Retinal pigment epithelial cell (primary cell): ENCODE measurements around the gene CCDC57.

Experiments used
- DNase-seq: peaks from one replicate; pipeline ENCODE4 v3.0.0-alpha.2; 2010; ENCODE audit warnings: low read depth
- H3K4me3 ChIP-seq: 2 replicates; pipeline ENCODE4 v1.5.1; 2011; ENCODE audit warnings: mild to moderate bottlenecking, low read length, control low read depth, moderate library complexity
- TF ChIP-seq, protein P1 (sequence below): conservative IDR thresholded peaks from 2 replicates; pipeline ENCODE4 v1.5.1; 2011; ENCODE audit warnings: low read depth, low read length, control low read depth, inconsistent platforms

CCDC57 gene

GRCh38 chr17:82079001-82079677 lies 133.5 kb downstream of the CCDC57 start:
- H3K4me3 ChIP-seq: no peak overlapping the region
- TF ChIP-seq, protein P1, sequence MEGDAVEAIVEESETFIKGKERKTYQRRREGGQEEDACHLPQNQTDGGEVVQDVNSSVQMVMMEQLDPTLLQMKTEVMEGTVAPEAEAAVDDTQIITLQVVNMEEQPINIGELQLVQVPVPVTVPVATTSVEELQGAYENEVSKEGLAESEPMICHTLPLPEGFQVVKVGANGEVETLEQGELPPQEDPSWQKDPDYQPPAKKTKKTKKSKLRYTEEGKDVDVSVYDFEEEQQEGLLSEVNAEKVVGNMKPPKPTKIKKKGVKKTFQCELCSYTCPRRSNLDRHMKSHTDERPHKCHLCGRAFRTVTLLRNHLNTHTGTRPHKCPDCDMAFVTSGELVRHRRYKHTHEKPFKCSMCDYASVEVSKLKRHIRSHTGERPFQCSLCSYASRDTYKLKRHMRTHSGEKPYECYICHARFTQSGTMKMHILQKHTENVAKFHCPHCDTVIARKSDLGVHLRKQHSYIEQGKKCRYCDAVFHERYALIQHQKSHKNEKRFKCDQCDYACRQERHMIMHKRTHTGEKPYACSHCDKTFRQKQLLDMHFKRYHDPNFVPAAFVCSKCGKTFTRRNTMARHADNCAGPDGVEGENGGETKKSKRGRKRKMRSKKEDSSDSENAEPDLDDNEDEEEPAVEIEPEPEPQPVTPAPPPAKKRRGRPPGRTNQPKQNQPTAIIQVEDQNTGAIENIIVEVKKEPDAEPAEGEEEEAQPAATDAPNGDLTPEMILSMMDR: no peak

DNA sequence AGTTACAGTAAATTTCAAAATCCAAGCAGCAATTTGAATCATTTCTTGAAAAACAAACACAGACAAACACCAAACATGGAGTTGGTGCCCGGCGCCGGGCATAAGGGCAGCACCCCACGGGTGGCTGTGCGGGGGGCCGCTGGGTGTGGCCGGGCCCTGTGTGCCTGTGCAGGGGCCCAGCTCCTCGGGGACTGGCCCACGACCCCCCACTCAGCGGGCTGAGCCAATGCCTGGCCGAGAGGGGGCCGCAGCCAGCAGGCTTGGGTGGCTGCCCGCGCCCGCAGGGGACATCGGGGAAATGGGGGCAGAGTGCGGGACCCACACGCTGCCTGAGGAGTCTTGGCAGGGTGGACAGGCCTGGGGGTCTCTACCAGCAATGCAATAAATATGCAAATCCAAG lies 134.2 kb downstream of the CCDC57 start:
- no peak overlapping the region for H3K4me3 ChIP-seq
- TF ChIP-seq, protein P1: no peak
- no peak for DNase-seq

More at GRCh38 chr17:82079001-82079677, 133.5 kb downstream of the CCDC57 start:
- DNase-seq: no peak

DNA sequence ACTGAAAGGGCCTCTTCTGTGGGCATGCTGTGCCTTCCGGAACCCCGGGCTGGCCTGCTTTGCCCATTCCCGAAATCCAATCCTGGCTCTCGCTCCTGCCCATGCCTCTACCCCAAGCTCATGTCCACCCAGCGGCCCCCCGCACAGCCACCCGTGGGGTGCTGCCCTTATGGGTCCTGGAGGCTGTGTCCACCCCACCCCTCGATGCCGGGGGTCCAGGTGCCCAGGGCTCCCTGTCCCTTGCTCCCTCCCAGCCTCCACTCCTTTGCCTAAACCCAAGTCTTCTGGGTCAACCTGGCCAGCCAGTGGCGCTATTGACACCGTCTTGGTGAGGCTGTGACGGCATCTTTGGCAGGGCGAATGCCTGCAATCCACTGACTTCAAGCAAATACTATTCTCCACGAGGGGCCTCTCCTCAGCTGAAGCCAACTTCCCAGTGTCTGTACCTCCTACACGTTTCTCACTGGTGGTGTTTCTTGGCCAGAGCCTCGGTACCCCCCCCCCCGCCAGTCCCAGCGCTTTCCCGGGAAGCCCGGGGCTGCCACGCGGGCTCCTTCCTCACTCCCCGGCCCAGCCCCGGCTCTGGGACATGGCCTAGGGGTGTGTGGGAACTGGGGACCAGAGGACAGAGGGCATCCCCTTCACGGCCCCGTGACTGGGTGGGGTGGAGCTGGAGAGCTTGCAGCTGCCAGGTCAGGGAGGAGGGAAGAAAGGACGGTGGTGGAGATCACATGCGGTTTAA lies 134.9 kb downstream of the CCDC57 start:
- TF ChIP-seq, protein P1: peak; percentile 9
- no peak for DNase-seq
- no peak overlapping the region for H3K4me3 ChIP-seq

- no peak for DNase-seq
- TF ChIP-seq, protein P1: no peak
- no peak overlapping the region for H3K4me3 ChIP-seq
Observed at GRCh38 chr17:82076785-82077591, 135.7 kb downstream of the CCDC57 start.

GRCh38 chr17:82076018-82076784 lies 136.4 kb downstream of the CCDC57 start:
- DNase-seq: no peak
- no peak overlapping the region for H3K4me3 ChIP-seq
- TF ChIP-seq, protein P1: no peak

GRCh38 chr17:82073446-82073845 lies 139.2 kb downstream of the CCDC57 start:
- no peak overlapping the region for H3K4me3 ChIP-seq
- TF ChIP-seq, protein P1: no peak
- no peak for DNase-seq
